ENCODE measurements around the gene UGT1A10. TPM values are rescaled to one million over a fixed set of nuclear protein-coding genes. Genes with fewer than 3 reads are reported as not detected.

The UGT1A10 gene
- total RNA-seq, 1 donor from 2014 or later: 47.5 TPM

GRCh38 chr2:233822101-233822771 lies 186.0 kb downstream of the UGT1A10 start:
- DNase-seq (ENCODE audit: low spot score): no peak

Other genes starting within 250 kb of the UGT1A10 start
- 48.1 TPM for gene USP40, start 69.7 kb upstream of the UGT1A10 start, total RNA-seq
- 26.4 TPM for gene UGT1A8, start 18.8 kb upstream of the UGT1A10 start, total RNA-seq
- 1.3 TPM for gene UGT1A9, start 35.5 kb downstream of the UGT1A10 start, total RNA-seq
- 2.2 TPM for gene UGT1A7, start 45.5 kb downstream of the UGT1A10 start, total RNA-seq
- gene UGT1A6, start 56.4 kb downstream of the UGT1A10 start, total RNA-seq: 6.3 TPM
- 2.0 TPM for gene UGT1A5, start 76.5 kb downstream of the UGT1A10 start, total RNA-seq
- 5.2 TPM for gene UGT1A4, start 82.3 kb downstream of the UGT1A10 start, total RNA-seq
- gene UGT1A3, start 92.6 kb downstream of the UGT1A10 start, total RNA-seq: 0.86 TPM
- gene UGT1A1, start 123.8 kb downstream of the UGT1A10 start, total RNA-seq: 2.6 TPM
- gene MROH2A, start 141.9 kb downstream of the UGT1A10 start, total RNA-seq: 1.2 TPM
- 1.9 TPM for gene HJURP, start 218.1 kb downstream of the UGT1A10 start, total RNA-seq

Data from mucosa of gallbladder (tissue), 1 donor.